GM19099 (cell line): ENCODE results near the gene RENBP.

Experiments used
- POLR2A ChIP-seq: IDR thresholded peaks from 3 replicates; pipeline ENCODE4 v1.6.1; 2011; ENCODE audit warnings: low read depth; ENCODE audit not compliant: insufficient read length; ENCODE audit errors: extremely low read depth

Gene RENBP

DNA sequence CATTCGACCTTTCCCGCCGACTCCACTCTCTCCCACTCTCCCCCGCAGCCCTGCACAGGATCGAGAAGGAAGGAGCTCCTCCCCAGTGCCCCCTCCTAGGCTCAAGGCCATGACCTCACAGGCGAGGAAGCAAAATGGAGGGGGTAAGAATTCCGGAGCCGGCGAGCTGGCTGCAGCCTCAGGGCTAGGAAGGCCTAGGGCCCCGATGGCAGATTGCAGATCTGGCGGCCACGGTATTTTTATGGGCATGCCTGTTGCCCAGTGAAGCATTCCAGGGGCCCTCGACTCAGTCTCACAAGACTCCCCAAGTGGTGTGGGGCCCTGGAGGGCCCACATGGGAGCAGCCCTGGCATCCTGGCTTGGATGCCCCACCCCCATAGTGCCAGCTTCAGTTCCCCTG, 57.5 kb downstream of the RENBP start:
- no peak for TF ChIP-seq POLR2A

DNA sequence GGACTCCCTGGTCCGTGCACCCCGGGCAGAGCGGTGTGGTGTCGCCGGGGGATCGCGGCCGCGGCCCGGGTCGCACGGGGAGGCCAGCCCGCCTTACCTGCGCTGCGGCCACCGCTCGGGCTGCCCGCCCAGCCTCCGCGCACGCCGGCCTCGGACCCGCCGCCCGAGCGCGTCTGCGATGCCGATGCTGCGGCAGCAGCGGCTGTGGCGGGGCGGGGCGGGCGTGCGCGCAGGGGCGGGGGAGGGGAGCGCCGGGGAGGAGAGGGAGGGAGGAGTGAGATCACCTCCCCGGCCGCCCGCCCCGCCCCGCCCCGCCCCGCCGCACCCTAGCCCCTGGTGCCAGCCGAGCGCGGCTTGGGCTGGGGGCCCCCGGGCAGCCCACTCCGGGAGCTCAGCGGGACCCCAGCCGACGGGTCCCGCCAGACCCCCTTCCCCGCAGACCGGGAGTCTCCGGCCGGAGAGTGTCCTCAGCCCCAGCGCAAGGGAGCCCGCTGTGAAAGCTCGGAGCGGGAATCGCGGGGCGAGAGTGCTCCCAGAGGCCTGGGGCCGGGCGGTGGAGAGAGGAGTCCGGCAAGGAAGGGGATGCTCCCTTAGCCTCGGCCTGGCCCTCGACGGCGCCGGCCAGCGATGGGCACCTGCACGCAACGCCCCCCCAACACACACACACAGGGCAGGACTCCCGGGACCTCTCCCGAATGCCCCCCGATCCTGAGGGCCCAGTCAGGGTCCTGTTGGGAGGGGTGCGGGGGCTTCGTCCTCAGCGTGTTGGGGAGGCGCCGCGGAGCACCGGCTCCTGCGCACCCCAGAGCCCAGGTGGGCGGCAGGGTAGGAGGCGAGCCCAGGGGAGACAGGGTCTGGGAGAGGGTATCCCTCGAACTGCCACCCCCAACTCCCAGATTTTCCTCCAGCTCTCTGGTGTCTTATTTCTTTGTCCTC, 58.2 kb downstream of the RENBP start, which contains the start of gene L1CAM:
Gene L1CAM (minus strand): TSS at position 206 of the 936 bp plus-strand sequence. CDS start 10,337 bp downstream, outside the sequence.
- TF ChIP-seq POLR2A = no peak
